ENCODE results near the gene CLCNKB.

Gene CLCNKB

GRCh38 chr1:16013220-16013907 is 30.2 kb upstream of the CLCNKB start:
- no peak for DNase-seq
- no peaks in the 10 kb centered on the region for H3K27me3 ChIP-seq (ENCODE audit: insufficient read depth, low read depth, severe bottlenecking)
- H3K27ac ChIP-seq, result no peak overlapping the region
- no peaks in the 10 kb centered on the region for H3K9me3 ChIP-seq (ENCODE audit: severe bottlenecking)
- no peaks in the 10 kb centered on the region for H3K36me3 ChIP-seq
- no peak for TF ChIP-seq CTCF (IDR thresholded peaks at IDR 0.05; ENCODE audit: low read depth, low read length)
- no peak overlapping the region for H3K4me3 ChIP-seq (ENCODE audit: low read depth, low read length)

GRCh38 chr1:16013908-16014258 is 29.7 kb upstream of the CLCNKB start:
- Histone ChIP-seq H3K4me3 (ENCODE audit: low read depth, low read length) (no peak overlapping the region), H3K36me3 (no peaks in the 10 kb centered on the region), H3K27ac (no peak overlapping the region), H3K27me3 (ENCODE audit: insufficient read depth, low read depth, severe bottlenecking) (no peaks in the 10 kb centered on the region), H3K9me3 (ENCODE audit: severe bottlenecking) (no peaks in the 10 kb centered on the region)
- no peak for DNase-seq
- no peak for TF ChIP-seq CTCF (IDR thresholded peaks at IDR 0.05; ENCODE audit: low read depth, low read length)

GRCh38 chr1:16014509-16015482 is 28.8 kb upstream of the CLCNKB start:
- no peak for DNase-seq
- no peak overlapping the region for H3K27ac ChIP-seq
- no peak for TF ChIP-seq CTCF (IDR thresholded peaks at IDR 0.05; ENCODE audit: low read depth, low read length)
- H3K36me3 ChIP-seq, result no peaks in the 10 kb centered on the region
- H3K27me3 ChIP-seq (ENCODE audit: insufficient read depth, low read depth, severe bottlenecking), result no peaks in the 10 kb centered on the region
- no peaks in the 10 kb centered on the region for H3K9me3 ChIP-seq (ENCODE audit: severe bottlenecking)
- no peak overlapping the region for H3K4me3 ChIP-seq (ENCODE audit: low read depth, low read length)

- Histone ChIP-seq H3K4me3 (ENCODE audit: low read depth, low read length) (no peak overlapping the region), H3K9me3 (ENCODE audit: severe bottlenecking) (no peaks in the 10 kb centered on the region), H3K27me3 (ENCODE audit: insufficient read depth, low read depth, severe bottlenecking) (no peaks in the 10 kb centered on the region), H3K36me3 (no peaks in the 10 kb centered on the region), H3K27ac (no peak overlapping the region)
- no peak for DNase-seq
- TF ChIP-seq CTCF (IDR thresholded peaks at IDR 0.05; ENCODE audit: low read depth, low read length), result no peak
Observed at GRCh38 chr1:16015491-16015890, 28.1 kb upstream of the CLCNKB start.

- Histone ChIP-seq H3K4me3 (ENCODE audit: low read depth, low read length) (no peak overlapping the region), H3K27ac (no peak overlapping the region), H3K9me3 (ENCODE audit: severe bottlenecking) (no peaks in the 10 kb centered on the region), H3K27me3 (ENCODE audit: insufficient read depth, low read depth, severe bottlenecking) (no peaks in the 10 kb centered on the region), H3K36me3 (no peaks in the 10 kb centered on the region)
- TF ChIP-seq CTCF (IDR thresholded peaks at IDR 0.05; ENCODE audit: low read depth, low read length), result no peak
- no peak for DNase-seq
Observed at GRCh38 chr1:16015960-16016901, 27.4 kb upstream of the CLCNKB start.

All from WERI-Rb-1 (cell line).